PC-3 (cell line): ENCODE results near the gene PRSS23.

Source experiments
- CTCF ChIP-seq: fragments of 300-600 bp; sonication (generic); conservative IDR thresholded peaks from 2 replicates; pipeline ENCODE4 v1.5.1; 2017; ENCODE audit warnings: antibody characterized with exemption, low read depth, mild to moderate bottlenecking, low read length
- EZH2 ChIP-seq: fragments of 300-600 bp; sonication (generic); IDR thresholded peaks from one replicate; pipeline ENCODE4 v1.6.1; 2017; ENCODE audit warnings: antibody characterized with exemption, mild to moderate bottlenecking, low read length; ENCODE audit not compliant: unreplicated experiment
- EZH2phosphoT487 ChIP-seq: fragments of 300-600 bp; sonication (generic); IDR thresholded peaks from 2 replicates; pipeline ENCODE4 v1.6.1; 2018; ENCODE audit warnings: mild to moderate bottlenecking, antibody characterized with exemption, low read length, borderline replicate concordance

DNA sequence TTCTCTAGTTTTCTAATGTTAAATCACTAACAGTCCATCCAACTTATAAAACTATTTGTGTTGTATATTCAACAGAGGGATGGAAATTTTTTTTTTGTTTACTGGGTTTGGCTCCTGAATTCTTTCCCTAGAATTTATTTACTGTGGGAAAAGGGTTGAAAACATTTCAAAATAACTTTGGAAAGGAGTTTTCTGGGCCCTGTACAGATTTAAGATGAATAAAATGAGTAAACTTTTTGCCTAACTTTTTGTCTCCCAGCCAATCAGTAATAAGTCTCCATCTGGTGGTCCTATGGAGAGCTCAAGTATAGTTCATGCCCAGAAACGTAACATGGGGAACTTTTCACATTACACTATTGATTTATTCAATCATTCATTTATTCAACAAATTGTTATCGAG, 16.7 kb upstream of the PRSS23 start:
- no peak for TF ChIP-seq CTCF
- no peak for TF ChIP-seq EZH2
- TF ChIP-seq EZH2phosphoT487: no peak
